AG20443 (cell line): Measurements from ENCODE around the gene CCDC146.
A peak's percentile ranks its signal among the peaks of the same experiment; 100 is the strongest.
"Not testable (repeated sequence)": the region's sequence is repeated elsewhere in the genome, so short reads cannot be mapped to it uniquely, and the experiment has no call there.

ENCODE experiments used
- DNase-seq: peaks from one replicate; pipeline ENCODE4 v3.0.0; 2012; ENCODE audit warnings: low spot score, mixed read lengths

The CCDC146 gene

GRCh38 chr7:77247206-77247850 lies 124.9 kb downstream of the CCDC146 start:
- peak; percentile 54 for DNase-seq

- no peak for DNase-seq
These were observed 125.7 kb downstream of the CCDC146 start for GRCh38 chr7:77248154-77248553.

GRCh38 chr7:77252506-77252905 lies 130.1 kb downstream of the CCDC146 start:
- no peak for DNase-seq

GRCh38 chr7:77253151-77253550 lies 130.7 kb downstream of the CCDC146 start:
- DNase-seq, result no peak

GRCh38 chr7:77254429-77254828 lies 132.0 kb downstream of the CCDC146 start:
- DNase-seq, result no peak

GRCh38 chr7:77254915-77255314 lies 132.5 kb downstream of the CCDC146 start:
- no peak for DNase-seq

GRCh38 chr7:77258014-77258413 lies 135.6 kb downstream of the CCDC146 start:
- no peak for DNase-seq

- DNase-seq, result no peak
These were observed 136.2 kb downstream of the CCDC146 start for GRCh38 chr7:77258593-77258992.

GRCh38 chr7:77262316-77262715 lies 139.9 kb downstream of the CCDC146 start:
- no peak for DNase-seq

GRCh38 chr7:77265666-77266065 lies 143.3 kb downstream of the CCDC146 start:
- no peak for DNase-seq

GRCh38 chr7:77266291-77266794 lies 143.9 kb downstream of the CCDC146 start:
- DNase-seq, result no peak

GRCh38 chr7:77269360-77270093 lies 147.1 kb downstream of the CCDC146 start:
- peak; percentile 33 for DNase-seq

- DNase-seq, result no peak
These were observed 147.7 kb downstream of the CCDC146 start for GRCh38 chr7:77270094-77270480.

GRCh38 chr7:77271766-77272165 lies 149.4 kb downstream of the CCDC146 start:
- no peak for DNase-seq

GRCh38 chr7:77275663-77276062 lies 153.2 kb downstream of the CCDC146 start:
- DNase-seq, result not testable (repeated sequence)

GRCh38 chr7:77276120-77276519 lies 153.7 kb downstream of the CCDC146 start:
- no peak for DNase-seq

- DNase-seq, result peak; percentile 23
These were observed 159.5 kb downstream of the CCDC146 start for GRCh38 chr7:77281780-77282478.

- no peak for DNase-seq
These were observed 160.5 kb downstream of the CCDC146 start for GRCh38 chr7:77282897-77283296.

- no peak for DNase-seq
These were observed 161.6 kb downstream of the CCDC146 start for GRCh38 chr7:77284005-77284404.

- DNase-seq, result no peak
These were observed 162.2 kb downstream of the CCDC146 start for GRCh38 chr7:77284616-77285015.

GRCh38 chr7:77288676-77289320 lies 166.4 kb downstream of the CCDC146 start:
- no peak for DNase-seq

- no peak for DNase-seq
These were observed 167.0 kb downstream of the CCDC146 start for GRCh38 chr7:77289387-77289786.
